ENCODE results near the gene RABEP1. TPM values are rescaled to one million over a fixed set of nuclear protein-coding genes. Genes with fewer than 3 reads are reported as not detected.

Gene RABEP1
- total RNA-seq, 1 experiment from 2014 or later = 46.9 TPM

- no peak overlapping the region for H3K4me3 ChIP-seq
- no peak for DNase-seq
- no peaks in the 10 kb centered on the region for H3K27me3 ChIP-seq
- peaks cover 36% of the 10 kb centered on the region for H3K36me3 ChIP-seq
- H3K9me3 ChIP-seq = no peaks in the 10 kb centered on the region
These were observed 97.4 kb downstream of the RABEP1 start for GRCh38 chr17:5379351-5380107.

- H3K27me3 ChIP-seq = no peaks in the 10 kb centered on the region
- DNase-seq = no peak
- H3K4me3 ChIP-seq = no peak overlapping the region
- H3K36me3 ChIP-seq = peaks cover 42% of the 10 kb centered on the region
- H3K9me3 ChIP-seq = no peaks in the 10 kb centered on the region
These were observed 98.5 kb downstream of the RABEP1 start for GRCh38 chr17:5380491-5381135.

GRCh38 chr17:5381542-5381941 lies 99.5 kb downstream of the RABEP1 start:
- no peaks in the 10 kb centered on the region for H3K27me3 ChIP-seq
- peak; percentile 17 for DNase-seq
- H3K4me3 ChIP-seq = no peak overlapping the region
- no peaks in the 10 kb centered on the region for H3K9me3 ChIP-seq
- H3K36me3 ChIP-seq = peaks cover 46% of the 10 kb centered on the region

GRCh38 chr17:5391678-5392077 lies 109.6 kb downstream of the RABEP1 start:
- no peak overlapping the region for H3K4me3 ChIP-seq
- peaks cover 25% of the 10 kb centered on the region for H3K36me3 ChIP-seq
- DNase-seq = no peak
- H3K27me3 ChIP-seq = no peaks in the 10 kb centered on the region
- no peaks in the 10 kb centered on the region for H3K9me3 ChIP-seq

GRCh38 chr17:5396612-5397011 lies 114.5 kb downstream of the RABEP1 start:
- DNase-seq = no peak
- Histone ChIP-seq H3K4me3 (no peak overlapping the region), H3K9me3 (no peaks in the 10 kb centered on the region), H3K27me3 (no peaks in the 10 kb centered on the region), H3K36me3 (peaks cover 39% of the 10 kb centered on the region)

GRCh38 chr17:5399767-5400166 lies 117.7 kb downstream of the RABEP1 start:
- Histone ChIP-seq H3K27me3 (no peaks in the 10 kb centered on the region), H3K4me3 (no peak overlapping the region), H3K36me3 (peaks cover 54% of the 10 kb centered on the region), H3K9me3 (no peaks in the 10 kb centered on the region)
- no peak for DNase-seq

GRCh38 chr17:5405400-5405799 lies 123.3 kb downstream of the RABEP1 start:
- no peaks in the 10 kb centered on the region for H3K27me3 ChIP-seq
- DNase-seq = no peak
- peaks cover 66% of the 10 kb centered on the region for H3K36me3 ChIP-seq
- H3K9me3 ChIP-seq = no peaks in the 10 kb centered on the region
- H3K4me3 ChIP-seq = no peak overlapping the region

- Histone ChIP-seq H3K36me3 (peaks cover 71% of the 10 kb centered on the region), H3K9me3 (no peaks in the 10 kb centered on the region)
These were observed 126.1 kb downstream of the RABEP1 start for GRCh38 chr17:5408186-5408585.

GRCh38 chr17:5410594-5411272 lies 128.6 kb downstream of the RABEP1 start:
- no peak for DNase-seq
- Histone ChIP-seq H3K9me3 (no peaks in the 10 kb centered on the region), H3K36me3 (peaks cover 58% of the 10 kb centered on the region), H3K27me3 (no peaks in the 10 kb centered on the region), H3K4me3 (no peak overlapping the region)

More at GRCh38 chr17:5408186-5408585, 126.1 kb downstream of the RABEP1 start:
- Histone ChIP-seq H3K27me3 (no peaks in the 10 kb centered on the region), H3K4me3 (no peak overlapping the region)
- DNase-seq = no peak

GRCh38 chr17:5413682-5414081 lies 131.6 kb downstream of the RABEP1 start:
- Histone ChIP-seq H3K27me3 (no peaks in the 10 kb centered on the region), H3K4me3 (no peak overlapping the region), H3K9me3 (no peaks in the 10 kb centered on the region), H3K36me3 (peaks cover 54% of the 10 kb centered on the region)
- no peak for DNase-seq

- no peak overlapping the region for H3K4me3 ChIP-seq
- H3K36me3 ChIP-seq = peaks cover 35% of the 10 kb centered on the region
- no peaks in the 10 kb centered on the region for H3K27me3 ChIP-seq
- H3K9me3 ChIP-seq = no peaks in the 10 kb centered on the region
- no peak for DNase-seq
These were observed 134.8 kb downstream of the RABEP1 start for GRCh38 chr17:5416901-5417300.

- H3K4me3 ChIP-seq = peak overlapping the region; percentile 82
- DNase-seq = no peak
- H3K27me3 ChIP-seq = no peaks in the 10 kb centered on the region
- H3K36me3 ChIP-seq = peaks cover 20% of the 10 kb centered on the region
- H3K9me3 ChIP-seq = no peaks in the 10 kb centered on the region
These were observed 136.8 kb downstream of the RABEP1 start for GRCh38 chr17:5418858-5419355.

GRCh38 chr17:5419356-5419958 lies 137.4 kb downstream of the RABEP1 start, which contains the start of gene NUP88:
Gene NUP88, minus strand, starts transcription at chr17:5419662. Its CDS starts 12 bp downstream, at chr17:5419650.
- peak within 1 kb of the TSS; percentile 82 for H3K4me3 ChIP-seq
- peaks cover 20% of the 10 kb centered on the region for H3K36me3 ChIP-seq
- peak; percentile 96 for DNase-seq
- no peaks in the 10 kb centered on the region for H3K9me3 ChIP-seq
- no peaks in the 10 kb centered on the region for H3K27me3 ChIP-seq

GRCh38 chr17:5419959-5420653 lies 138.0 kb downstream of the RABEP1 start, which contains the start of gene RPAIN:
Gene RPAIN, plus strand, starts transcription at chr17:5420182. Its CDS starts 29 bp downstream, at chr17:5420211.
- Histone ChIP-seq H3K9me3 (no peaks in the 10 kb centered on the region), H3K27me3 (no peaks in the 10 kb centered on the region), H3K36me3 (peaks cover 23% of the 10 kb centered on the region), H3K4me3 (peak within 1 kb of the TSS; percentile 82)
- peak; percentile 73 for DNase-seq

- no peaks in the 10 kb centered on the region for H3K27me3 ChIP-seq
- no peaks in the 10 kb centered on the region for H3K9me3 ChIP-seq
- no peak overlapping the region for H3K4me3 ChIP-seq
- H3K36me3 ChIP-seq = peaks cover 12% of the 10 kb centered on the region
- DNase-seq = peak; percentile 38
These were observed 140.4 kb downstream of the RABEP1 start for GRCh38 chr17:5422505-5422904.

GRCh38 chr17:5424909-5425308 lies 142.8 kb downstream of the RABEP1 start:
- no peak for DNase-seq
- Histone ChIP-seq H3K27me3 (no peaks in the 10 kb centered on the region), H3K36me3 (peaks cover 9% of the 10 kb centered on the region), H3K9me3 (no peaks in the 10 kb centered on the region), H3K4me3 (no peak overlapping the region)

All from MG63 (cell line).